Measurements from ENCODE around the gene ADD3. TPM values are rescaled to one million over a fixed set of nuclear protein-coding genes. Genes with fewer than 3 reads are reported as not detected.

Gene ADD3
- polyA plus RNA-seq, 1 donor (not counting 4 experiments of a cell fraction or from before 2014, with no cell fraction given) = 61.7 TPM

DNA sequence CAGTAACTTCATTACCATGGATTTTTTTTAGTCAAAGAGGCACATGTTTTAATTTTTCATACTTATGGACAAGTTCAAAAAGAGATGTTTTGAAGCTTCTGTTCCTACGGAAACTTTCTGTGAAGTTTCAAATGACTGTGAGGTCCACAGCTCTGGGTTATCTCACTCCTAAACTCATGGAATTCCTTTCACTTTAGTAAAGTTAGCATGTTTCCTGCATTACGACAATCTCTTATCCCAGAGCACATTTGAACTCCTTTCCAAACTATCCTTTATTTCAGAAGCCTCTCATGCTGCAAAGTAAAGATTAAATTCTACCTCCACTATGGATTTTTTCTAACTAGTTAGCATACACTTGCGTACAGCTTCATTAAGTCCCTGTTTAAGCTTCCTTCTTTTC lies 15.3 kb upstream of the ADD3 start:
- Histone ChIP-seq H3K9ac (ENCODE audit: control insufficient read depth, extremely low read depth, insufficient read depth, low read length) (no peak overlapping the region), H3K4me2 (ENCODE audit: control insufficient read depth, extremely low read depth, insufficient read depth, low read depth, low read length) (no peak overlapping the region), H3K4me1 (ENCODE audit: control insufficient read depth, extremely low read depth, insufficient read depth, low read length) (peaks cover 3% of the 10 kb centered on the region), H3K9me3 (ENCODE audit: control insufficient read depth, low read depth, low read length) (peaks cover 3% of the 10 kb centered on the region), H3K4me3 (ENCODE audit: control insufficient read depth in 2 of 3, extremely low read depth in 1 of 3, insufficient read depth in 2 of 3, low read depth in 1 of 3, low read length in 3 of 3) (no peak overlapping the region), H3K79me2 (ENCODE audit: control insufficient read depth, insufficient read depth, low read length) (no peaks in the 10 kb centered on the region), H3K9me1 (ENCODE audit: control insufficient read depth, extremely low read depth, insufficient read depth, low read length) (no peaks in the 10 kb centered on the region), H2AFZ (ENCODE audit: control insufficient read depth, low read length) (no peak overlapping the region), H4K20me1 (ENCODE audit: control insufficient read depth, extremely low read depth, insufficient read depth, low read length) (no peaks in the 10 kb centered on the region), H3K27ac (ENCODE audit: control insufficient read depth, insufficient read depth, low read length) (no peak overlapping the region), H3K36me3 (ENCODE audit: control insufficient read depth in 2 of 2, extremely low read depth in 1 of 2, insufficient read depth in 2 of 2, low read length in 2 of 2) (no peaks in the 10 kb centered on the region), H3K27me3 (ENCODE audit: control insufficient read depth, extremely low read depth, insufficient read depth, low read length) (no peaks in the 10 kb centered on the region)
- dilution Hi-C loops (cut with MboI; ENCODE audit: extremely low pct_ligation_motif_present, low sequenced_read_pairs) = no loop called here
- no peak for TF ChIP-seq EZH2 (IDR thresholded peaks at IDR 0.05; ENCODE audit: low read length)
- TF ChIP-seq, protein P1, sequence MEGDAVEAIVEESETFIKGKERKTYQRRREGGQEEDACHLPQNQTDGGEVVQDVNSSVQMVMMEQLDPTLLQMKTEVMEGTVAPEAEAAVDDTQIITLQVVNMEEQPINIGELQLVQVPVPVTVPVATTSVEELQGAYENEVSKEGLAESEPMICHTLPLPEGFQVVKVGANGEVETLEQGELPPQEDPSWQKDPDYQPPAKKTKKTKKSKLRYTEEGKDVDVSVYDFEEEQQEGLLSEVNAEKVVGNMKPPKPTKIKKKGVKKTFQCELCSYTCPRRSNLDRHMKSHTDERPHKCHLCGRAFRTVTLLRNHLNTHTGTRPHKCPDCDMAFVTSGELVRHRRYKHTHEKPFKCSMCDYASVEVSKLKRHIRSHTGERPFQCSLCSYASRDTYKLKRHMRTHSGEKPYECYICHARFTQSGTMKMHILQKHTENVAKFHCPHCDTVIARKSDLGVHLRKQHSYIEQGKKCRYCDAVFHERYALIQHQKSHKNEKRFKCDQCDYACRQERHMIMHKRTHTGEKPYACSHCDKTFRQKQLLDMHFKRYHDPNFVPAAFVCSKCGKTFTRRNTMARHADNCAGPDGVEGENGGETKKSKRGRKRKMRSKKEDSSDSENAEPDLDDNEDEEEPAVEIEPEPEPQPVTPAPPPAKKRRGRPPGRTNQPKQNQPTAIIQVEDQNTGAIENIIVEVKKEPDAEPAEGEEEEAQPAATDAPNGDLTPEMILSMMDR (optimal IDR thresholded peaks at IDR 0.05 in 1 of 3, IDR thresholded peaks at IDR 0.05 in 1 of 3, conservative IDR thresholded peaks at IDR 0.05 in 1 of 3; ENCODE audit: extremely low read depth in 1 of 3, insufficient read depth in 2 of 3, low read length in 3 of 3) = no peak
- no peak for FAIRE-seq
- DNase-seq (ENCODE audit: low read depth, low spot score) = no peak

DNA sequence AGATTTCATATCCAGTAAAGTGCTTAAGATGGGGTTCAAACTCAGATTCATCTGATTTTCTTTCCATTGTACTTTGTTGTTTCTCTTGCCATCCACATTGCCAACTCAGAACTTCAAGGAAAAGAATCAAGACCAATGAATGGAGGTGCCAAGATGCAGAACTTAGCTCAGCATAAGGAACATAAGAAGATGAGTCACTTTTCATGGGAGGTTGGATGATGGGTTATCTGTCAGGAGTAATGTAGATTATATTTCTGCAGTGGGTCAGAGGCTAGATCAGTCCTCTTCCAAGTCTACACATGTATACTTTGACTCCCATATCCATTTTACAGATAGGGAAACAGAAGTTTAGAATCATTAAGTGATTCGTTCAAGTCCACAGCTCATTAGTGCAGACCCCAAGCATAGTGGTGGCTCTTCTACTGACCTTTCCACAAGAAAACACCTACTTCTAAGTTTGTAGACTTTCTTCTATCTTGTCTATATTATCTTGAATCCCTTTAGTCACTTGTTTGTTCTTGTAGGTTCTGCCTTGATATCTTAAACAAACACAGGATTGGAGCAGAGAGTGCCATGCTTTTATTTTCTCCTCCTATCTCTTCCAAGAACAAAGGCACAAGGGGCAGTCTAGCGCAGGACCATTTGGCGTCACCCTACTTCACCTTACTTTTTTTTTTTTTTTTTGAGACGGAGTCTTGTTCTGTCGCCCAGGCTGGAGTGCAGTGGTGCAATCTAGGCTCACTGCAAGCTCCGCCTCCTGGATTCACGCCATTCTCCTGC lies 14.0 kb upstream of the ADD3 start:
- no peak overlapping the region for H3K9ac ChIP-seq (ENCODE audit: control insufficient read depth, extremely low read depth, insufficient read depth, low read length)
- DNase-seq (ENCODE audit: low read depth, low spot score) (no peak), FAIRE-seq (no peak)
- H3K27me3 ChIP-seq (ENCODE audit: control insufficient read depth, extremely low read depth, insufficient read depth, low read length) = no peaks in the 10 kb centered on the region
- H3K4me1 ChIP-seq (ENCODE audit: control insufficient read depth, extremely low read depth, insufficient read depth, low read length) = peaks cover 3% of the 10 kb centered on the region
- no peaks in the 10 kb centered on the region for H3K79me2 ChIP-seq (ENCODE audit: control insufficient read depth, insufficient read depth, low read length)
- TF ChIP-seq EZH2 (IDR thresholded peaks at IDR 0.05; ENCODE audit: low read length) = no peak
- TF ChIP-seq, protein P1 (optimal IDR thresholded peaks at IDR 0.05 in 1 of 3, IDR thresholded peaks at IDR 0.05 in 1 of 3, conservative IDR thresholded peaks at IDR 0.05 in 1 of 3; ENCODE audit: extremely low read depth in 1 of 3, insufficient read depth in 2 of 3, low read length in 3 of 3) = no peak
- no peaks in the 10 kb centered on the region for H4K20me1 ChIP-seq (ENCODE audit: control insufficient read depth, extremely low read depth, insufficient read depth, low read length)
- no peak overlapping the region for H3K4me2 ChIP-seq (ENCODE audit: control insufficient read depth, extremely low read depth, insufficient read depth, low read depth, low read length)
- no peaks in the 10 kb centered on the region for H3K9me3 ChIP-seq (ENCODE audit: control insufficient read depth, low read depth, low read length)
- H3K9me1 ChIP-seq (ENCODE audit: control insufficient read depth, extremely low read depth, insufficient read depth, low read length) = no peaks in the 10 kb centered on the region
- no peak overlapping the region for H3K27ac ChIP-seq (ENCODE audit: control insufficient read depth, insufficient read depth, low read length)
- dilution Hi-C loops (cut with MboI; ENCODE audit: extremely low pct_ligation_motif_present, low sequenced_read_pairs) = no loop called here
- H2AFZ ChIP-seq (ENCODE audit: control insufficient read depth, low read length) = no peak overlapping the region
- no peak overlapping the region for H3K4me3 ChIP-seq (ENCODE audit: control insufficient read depth in 2 of 3, extremely low read depth in 1 of 3, insufficient read depth in 2 of 3, low read depth in 1 of 3, low read length in 3 of 3)
- no peaks in the 10 kb centered on the region for H3K36me3 ChIP-seq (ENCODE audit: control insufficient read depth in 2 of 2, extremely low read depth in 1 of 2, insufficient read depth in 2 of 2, low read length in 2 of 2)

All from keratinocyte (primary cell).